ENCODE measurements around the gene F12. TPM values are rescaled to one million over a fixed set of nuclear protein-coding genes. Genes with fewer than 3 reads are reported as not detected.

Gene F12
- total RNA-seq, 1 experiment from 2014 or later = 13.4 TPM

DNA sequence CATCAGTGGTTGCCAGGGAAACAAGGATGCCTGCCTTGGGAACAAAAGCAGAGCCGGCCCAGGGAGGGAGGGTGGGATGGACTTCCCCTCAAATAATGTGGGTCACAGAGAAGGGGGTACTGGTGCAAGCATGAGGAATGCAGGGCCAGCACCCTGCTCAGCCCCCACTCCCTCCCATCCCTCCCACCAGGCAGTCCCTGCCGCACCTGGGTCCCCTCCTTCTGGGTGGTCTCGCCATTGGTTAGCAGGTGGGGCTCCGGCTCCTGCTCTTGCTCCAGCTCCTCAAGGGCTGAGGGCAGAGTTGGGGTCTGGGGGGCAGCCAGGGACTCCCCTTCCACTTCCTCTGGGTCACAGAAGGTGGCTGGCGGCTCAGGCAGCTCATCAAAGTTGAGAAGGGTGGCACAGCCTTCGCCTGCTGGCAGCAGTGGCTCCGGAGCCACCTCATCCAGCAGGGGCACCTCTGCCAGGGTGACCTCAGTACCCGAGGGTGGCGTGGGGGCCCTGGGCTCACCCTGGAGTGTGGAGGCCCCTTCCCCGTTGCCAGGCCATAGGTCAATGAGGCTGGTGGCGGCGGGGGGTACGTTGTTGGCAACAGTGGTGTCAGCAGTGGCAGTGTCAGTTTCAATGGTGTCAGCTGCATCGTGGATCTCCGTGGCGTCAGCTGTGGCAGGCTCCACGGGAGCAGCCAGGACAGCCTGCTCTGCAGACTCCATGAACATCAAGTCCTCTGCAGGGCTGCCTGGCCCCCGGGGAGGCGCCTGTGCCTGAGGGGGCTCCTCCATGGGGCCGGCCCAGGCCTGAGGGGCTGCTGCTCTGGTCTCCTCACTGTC is 48.7 kb upstream of the F12 start:
- no peak for TF ChIP-seq POLR2AphosphoS5 (IDR thresholded peaks at IDR 0.05; ENCODE audit: low read depth, low read length)
- TF ChIP-seq, protein P1, sequence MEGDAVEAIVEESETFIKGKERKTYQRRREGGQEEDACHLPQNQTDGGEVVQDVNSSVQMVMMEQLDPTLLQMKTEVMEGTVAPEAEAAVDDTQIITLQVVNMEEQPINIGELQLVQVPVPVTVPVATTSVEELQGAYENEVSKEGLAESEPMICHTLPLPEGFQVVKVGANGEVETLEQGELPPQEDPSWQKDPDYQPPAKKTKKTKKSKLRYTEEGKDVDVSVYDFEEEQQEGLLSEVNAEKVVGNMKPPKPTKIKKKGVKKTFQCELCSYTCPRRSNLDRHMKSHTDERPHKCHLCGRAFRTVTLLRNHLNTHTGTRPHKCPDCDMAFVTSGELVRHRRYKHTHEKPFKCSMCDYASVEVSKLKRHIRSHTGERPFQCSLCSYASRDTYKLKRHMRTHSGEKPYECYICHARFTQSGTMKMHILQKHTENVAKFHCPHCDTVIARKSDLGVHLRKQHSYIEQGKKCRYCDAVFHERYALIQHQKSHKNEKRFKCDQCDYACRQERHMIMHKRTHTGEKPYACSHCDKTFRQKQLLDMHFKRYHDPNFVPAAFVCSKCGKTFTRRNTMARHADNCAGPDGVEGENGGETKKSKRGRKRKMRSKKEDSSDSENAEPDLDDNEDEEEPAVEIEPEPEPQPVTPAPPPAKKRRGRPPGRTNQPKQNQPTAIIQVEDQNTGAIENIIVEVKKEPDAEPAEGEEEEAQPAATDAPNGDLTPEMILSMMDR (IDR thresholded peaks at IDR 0.05) = no peak
- TF ChIP-seq REST (IDR thresholded peaks at IDR 0.05; ENCODE audit: insufficient read depth in 1 of 2, low read depth in 2 of 2, low read length in 1 of 2) = no peak
- no peak for TF ChIP-seq SIN3A (IDR thresholded peaks at IDR 0.05; ENCODE audit: borderline replicate concordance, insufficient read depth, low read depth, low read length)
- no peak for TF ChIP-seq TCF7L2 (IDR thresholded peaks at IDR 0.05; ENCODE audit: low read depth, low read length)
- no peak for DNase-seq (ENCODE audit: low read depth, low spot score)
- POLR2A ChIA-PET = no interaction called here
- Histone ChIP-seq H3K27ac (ENCODE audit: low read length) (no peak overlapping the region), H3K27me3 (ENCODE audit: control insufficient read depth, insufficient read depth, low read length) (no peaks in the 10 kb centered on the region), H3K36me3 (ENCODE audit: control insufficient read depth, insufficient read depth, low read length) (peaks cover 3% of the 10 kb centered on the region; the same call in 1 of the 2 replicates), H3K4me1 (ENCODE audit: control insufficient read depth, insufficient read depth, low read length) (peaks cover 21% of the 10 kb centered on the region), H3K9me3 (ENCODE audit: control insufficient read depth, insufficient read depth, low read depth, low read length) (no peaks in the 10 kb centered on the region), H3K4me3 (ENCODE audit: low read depth in 2 of 2, low read length in 2 of 2) (no peak overlapping the region)
- no TSS peak for BruUV-seq (replicated peaks)
- CTCF ChIA-PET = interaction anchor here (0.8 to 1.2 kb wide), 6 partner anchors 14 to 149 kb away, joined by 3 to 7 read pairs (median 4); no protein-coding TSS in a partner anchor
- intact Hi-C loops (cut with micrococcal nuclease; ENCODE audit: unreplicated experiment) (loop anchor here (2.0 to 10.0 kb wide), 2 partner anchors 55 to 143 kb away; partner anchors contain the start of gene MXD3), in situ Hi-C loops (cut with HindIII; ENCODE audit: low pct_unique_long_range_greater_than_20kb, low sequenced_read_pairs) (no loop called here)
- ATAC-seq = no peak

DNA sequence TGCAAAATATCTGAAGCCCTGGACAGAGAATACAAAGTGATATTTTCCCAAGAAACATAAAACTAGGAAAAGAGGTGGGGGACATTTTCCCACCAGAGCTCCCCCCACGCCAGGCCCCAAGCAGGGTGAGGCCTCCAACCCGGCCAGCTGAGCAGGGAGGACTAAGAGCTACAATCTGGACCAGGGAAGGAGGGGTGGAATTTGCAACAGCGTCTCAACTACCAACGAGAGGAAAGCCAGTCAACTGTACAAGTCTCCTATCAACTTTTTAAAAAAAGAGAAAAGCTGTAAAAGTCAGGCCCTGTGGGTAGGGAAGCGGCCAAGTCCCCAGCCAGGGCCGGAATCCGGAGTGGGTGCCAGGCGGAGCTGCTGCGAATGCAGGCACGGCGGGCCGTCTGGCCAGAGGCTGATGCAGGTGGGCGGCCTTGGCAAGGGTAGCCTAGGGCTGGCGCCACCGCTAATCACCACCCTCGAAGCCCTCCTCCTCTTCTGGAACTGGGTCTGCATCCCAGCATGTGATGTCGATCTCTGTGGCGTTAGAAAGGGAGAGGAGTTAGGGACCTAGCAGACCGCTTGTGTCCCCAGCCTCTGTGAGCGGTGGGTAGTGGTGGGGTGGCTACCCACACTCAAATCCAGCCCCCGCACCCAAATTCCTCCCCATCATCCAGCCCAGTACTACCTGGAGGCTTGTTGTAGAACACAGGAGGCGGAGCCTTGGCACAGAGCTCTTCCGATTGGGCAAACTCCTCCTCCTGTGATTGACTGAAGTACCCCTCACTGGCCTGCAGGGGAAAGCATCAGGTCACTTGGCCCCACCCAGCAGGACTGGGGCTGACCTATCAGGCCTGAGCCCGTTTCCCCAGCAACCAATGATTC is 47.9 kb upstream of the F12 start:
- ChIA-PET POLR2A (no interaction called here), CTCF (interaction anchor here (0.8 to 1.2 kb wide), 8 partner anchors 15 to 152 kb away, joined by 3 to 7 read pairs (median 3); no protein-coding TSS in a partner anchor)
- peak; percentile 57 for ATAC-seq
- peak; percentile 72 for DNase-seq (ENCODE audit: low read depth, low spot score)
- Histone ChIP-seq H3K27ac (ENCODE audit: low read length) (peak overlapping the region; percentile 66; the same call in 1 of the 2 replicates), H3K36me3 (ENCODE audit: control insufficient read depth, insufficient read depth, low read length) (peaks cover 3% of the 10 kb centered on the region; the same call in 1 of the 2 replicates), H3K9me3 (ENCODE audit: control insufficient read depth, insufficient read depth, low read depth, low read length) (no peaks in the 10 kb centered on the region), H3K4me3 (ENCODE audit: low read depth in 2 of 2, low read length in 2 of 2) (no peak overlapping the region), H3K4me1 (ENCODE audit: control insufficient read depth, insufficient read depth, low read length) (peaks cover 28% of the 10 kb centered on the region), H3K27me3 (ENCODE audit: control insufficient read depth, insufficient read depth, low read length) (no peaks in the 10 kb centered on the region)
- intact Hi-C loops (cut with micrococcal nuclease; ENCODE audit: unreplicated experiment) (loop anchor here (2.0 to 10.0 kb wide), 2 partner anchors 54 to 142 kb away; partner anchors contain the start of gene MXD3), in situ Hi-C loops (cut with HindIII; ENCODE audit: low pct_unique_long_range_greater_than_20kb, low sequenced_read_pairs) (no loop called here)
- TSS peak; percentile 88 for BruUV-seq (replicated peaks)
- TF ChIP-seq POLR2AphosphoS5 (IDR thresholded peaks at IDR 0.05; ENCODE audit: low read depth, low read length) (peak; percentile 40; the same call in 1 of the 2 replicates), REST (IDR thresholded peaks at IDR 0.05; ENCODE audit: insufficient read depth in 1 of 2, low read depth in 2 of 2, low read length in 1 of 2) (no peak)

Data from Panc1 (cell line).